Fibroblast of peridontal ligament (primary cell): Measurements from ENCODE around the gene ATP2B1.
"Not testable (repeated sequence)": the region's sequence is repeated elsewhere in the genome, so short reads cannot be mapped to it uniquely, and the experiment has no call there.

Experiments
- DNase-seq: peaks from one replicate; pipeline ENCODE4 v3.0.0-alpha.2; 2010; ENCODE audit errors: extremely low read depth

The ATP2B1 gene

DNA sequence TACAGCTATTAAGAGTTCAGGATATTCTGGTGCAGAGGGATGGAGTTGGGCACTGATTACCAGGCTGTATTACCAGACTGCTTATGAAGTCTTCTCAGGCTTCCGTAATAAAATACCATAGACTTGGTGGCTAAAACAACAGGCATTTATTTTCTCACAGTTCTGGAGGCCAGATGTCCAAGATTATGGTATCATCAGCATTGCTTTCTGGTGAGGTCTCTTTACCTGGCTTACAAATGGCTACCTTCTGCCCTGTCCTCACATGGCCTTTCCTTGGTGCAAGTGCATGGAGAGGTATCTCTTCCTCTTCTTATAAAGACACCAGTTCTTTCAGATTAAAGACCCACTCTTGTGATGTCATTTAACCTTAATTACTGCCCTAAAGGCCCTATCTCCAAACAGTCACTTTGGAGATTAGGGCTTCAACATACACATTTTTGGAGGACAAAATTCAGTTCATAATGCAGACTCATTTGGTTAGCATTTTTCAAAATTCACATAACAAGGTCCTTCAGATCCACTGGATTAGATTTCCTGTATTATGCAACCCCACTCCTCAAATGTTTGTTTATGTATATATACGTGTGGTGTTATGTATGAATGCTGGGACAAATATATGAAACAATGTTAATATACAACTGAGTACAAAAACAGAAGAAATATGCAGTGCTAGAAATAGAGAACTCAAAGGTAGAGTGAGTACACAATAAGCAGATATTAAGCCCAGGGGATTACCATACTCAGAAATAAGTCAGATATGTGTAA lies 9.3 kb upstream of the ATP2B1 start:
- DNase-seq: no peak

GRCh38 chr12:89712706-89713105 lies 4.1 kb upstream of the ATP2B1 start:
- DNase-seq: no peak

GRCh38 chr12:89710873-89711750 lies 2.5 kb upstream of the ATP2B1 start:
- DNase-seq: peak; percentile 24

- DNase-seq: peak; percentile 58
These were observed 1.6 kb upstream of the ATP2B1 start for GRCh38 chr12:89709995-89710872.

DNA sequence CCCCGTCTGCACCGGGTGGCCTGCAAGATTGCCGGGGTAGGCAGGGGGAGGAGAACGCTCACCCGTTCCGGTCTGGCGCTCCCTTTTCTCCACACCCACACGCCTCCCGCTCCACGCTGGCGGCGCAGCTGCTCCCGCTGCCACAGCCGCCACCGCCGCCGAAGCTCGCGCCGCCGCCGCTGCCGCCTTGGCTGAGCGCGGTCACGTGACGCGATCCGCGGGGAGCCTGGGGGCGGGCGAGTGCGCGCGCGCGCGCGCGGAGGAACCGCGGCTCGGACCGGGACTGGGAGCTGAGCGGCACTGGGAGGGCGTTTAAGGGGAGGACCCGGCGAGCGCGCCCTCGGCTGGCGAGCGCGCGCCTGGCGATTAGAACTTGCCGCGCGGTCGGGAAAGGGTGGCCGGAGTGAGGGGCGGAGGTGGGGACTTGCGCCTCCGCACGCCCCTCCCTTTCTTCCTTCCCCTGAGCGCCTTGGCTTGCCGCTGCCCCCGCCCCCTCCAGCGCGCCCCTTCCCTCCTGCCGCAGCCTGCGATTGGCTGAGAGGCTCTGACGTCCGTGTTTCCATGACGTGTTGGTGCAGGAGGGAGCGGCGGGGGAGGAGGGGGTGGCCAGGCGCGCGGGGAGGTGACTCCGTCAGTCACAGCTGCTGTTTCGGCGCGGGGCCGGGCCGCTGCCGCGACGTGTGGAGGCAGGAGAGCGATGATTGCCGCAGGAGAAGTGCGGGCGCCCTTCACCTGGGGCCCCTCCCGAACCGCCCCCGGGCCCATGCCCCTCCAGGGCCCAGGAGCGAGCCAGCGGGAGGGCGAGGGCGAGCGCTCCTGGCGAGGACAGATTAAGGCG lies 738 bp upstream of the ATP2B1 start:
- DNase-seq: peak; percentile 98

GRCh38 chr12:89707703-89708564 lies 704 bp downstream of the ATP2B1 start:
- DNase-seq: peak; percentile 27

DNA sequence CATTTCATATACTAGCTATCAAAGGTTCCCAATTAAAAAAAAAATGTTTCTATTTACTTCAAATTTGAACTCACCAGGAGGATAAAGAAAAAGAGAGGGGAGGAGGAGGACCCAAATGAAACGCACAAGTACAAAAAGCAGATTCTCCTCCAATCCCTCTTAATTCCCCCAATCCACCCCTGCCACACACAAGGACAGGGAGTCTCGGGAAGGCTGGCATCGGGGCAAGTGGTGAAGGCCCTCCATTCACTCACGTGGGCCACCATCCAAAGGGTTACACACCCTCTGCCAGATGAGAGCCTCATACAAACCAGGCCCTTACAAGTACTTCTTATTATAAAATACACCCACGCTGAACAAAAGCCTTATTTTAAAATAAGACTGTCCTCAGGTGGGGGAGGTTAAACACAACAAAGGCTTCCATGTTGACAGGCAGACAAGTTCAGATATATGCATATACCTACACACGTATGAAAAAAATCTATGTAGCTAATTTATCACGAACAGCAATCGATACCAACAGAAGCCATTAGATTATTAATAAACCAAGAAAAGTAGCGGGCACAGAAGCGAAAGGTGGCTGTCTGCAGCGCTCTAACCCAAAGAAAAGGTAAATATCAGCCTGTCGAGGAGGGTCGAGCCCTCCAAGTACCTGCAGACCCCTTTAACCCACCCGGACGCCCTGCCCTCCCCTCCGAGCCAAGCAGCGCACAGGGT lies 1.5 kb downstream of the ATP2B1 start:
- DNase-seq: peak; percentile 23

DNA sequence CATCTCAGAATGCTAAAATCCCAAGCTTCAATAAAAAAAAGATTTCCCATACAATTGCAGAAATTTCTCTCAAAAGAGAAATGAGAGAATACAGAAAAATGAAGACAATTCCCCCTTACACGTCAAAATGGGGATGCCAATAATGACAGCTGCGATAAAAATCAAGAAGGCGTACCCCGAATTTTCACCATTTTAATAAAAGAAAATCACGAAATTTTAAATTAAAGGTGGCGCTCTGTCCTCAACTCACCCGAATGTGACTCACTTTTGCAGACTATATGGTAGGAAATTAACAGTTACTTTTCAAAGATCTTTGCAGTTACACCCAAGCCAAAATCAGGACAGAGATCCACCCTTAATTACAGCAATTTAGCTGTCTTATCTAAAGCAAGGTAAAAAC lies 2.1 kb downstream of the ATP2B1 start:
- no peak for DNase-seq

- DNase-seq: no peak
These were observed 4.2 kb downstream of the ATP2B1 start for GRCh38 chr12:89704457-89704856.

DNA sequence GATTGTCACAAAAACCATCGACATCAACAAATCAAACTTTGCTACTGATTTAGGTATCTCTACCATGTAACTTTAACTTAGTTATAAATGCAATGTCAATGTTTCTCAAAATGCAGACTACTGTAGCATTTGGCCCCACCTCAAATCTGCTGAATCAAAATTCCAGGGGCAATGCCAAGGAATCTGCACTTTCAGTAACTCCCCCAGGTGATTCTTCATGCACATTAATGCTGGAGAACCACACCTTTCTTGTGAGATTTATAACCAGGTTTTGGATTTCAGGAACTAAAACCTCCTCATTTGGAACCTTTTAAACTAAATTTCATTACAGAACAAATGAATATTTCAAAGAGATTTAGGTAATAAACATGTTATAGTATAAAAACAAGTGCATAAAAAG lies 4.9 kb downstream of the ATP2B1 start:
- DNase-seq: no peak

- no peak for DNase-seq
These were observed 6.1 kb downstream of the ATP2B1 start for GRCh38 chr12:89702503-89702902.

DNA sequence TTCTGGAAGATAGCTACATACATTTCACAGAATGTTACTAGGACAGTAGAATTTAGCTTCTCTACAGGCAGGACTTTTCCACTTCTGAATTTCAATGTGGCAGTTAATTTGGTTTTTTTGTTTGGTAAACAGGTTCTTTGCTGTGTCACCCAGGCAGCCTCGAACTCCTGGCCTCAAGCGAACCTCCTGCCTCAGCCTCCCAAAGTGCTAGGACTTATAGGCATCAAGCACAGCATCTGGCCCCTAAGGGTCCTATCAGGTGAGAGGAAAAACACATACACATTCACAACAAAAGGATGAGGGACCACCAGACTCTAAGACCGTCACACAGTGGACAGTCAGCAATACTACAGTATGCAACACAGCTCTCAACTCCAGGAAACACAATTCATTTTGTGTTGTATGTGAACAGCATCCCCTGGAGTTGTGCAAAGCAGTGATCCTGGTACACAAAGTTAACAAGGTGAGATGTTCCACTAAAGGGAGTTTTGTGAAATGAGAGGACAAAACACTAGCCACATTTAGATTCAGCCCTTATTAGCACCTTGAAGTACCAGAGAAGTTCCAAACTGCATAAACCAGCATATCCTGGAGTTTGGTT lies 6.9 kb downstream of the ATP2B1 start:
- no peak for DNase-seq

DNA sequence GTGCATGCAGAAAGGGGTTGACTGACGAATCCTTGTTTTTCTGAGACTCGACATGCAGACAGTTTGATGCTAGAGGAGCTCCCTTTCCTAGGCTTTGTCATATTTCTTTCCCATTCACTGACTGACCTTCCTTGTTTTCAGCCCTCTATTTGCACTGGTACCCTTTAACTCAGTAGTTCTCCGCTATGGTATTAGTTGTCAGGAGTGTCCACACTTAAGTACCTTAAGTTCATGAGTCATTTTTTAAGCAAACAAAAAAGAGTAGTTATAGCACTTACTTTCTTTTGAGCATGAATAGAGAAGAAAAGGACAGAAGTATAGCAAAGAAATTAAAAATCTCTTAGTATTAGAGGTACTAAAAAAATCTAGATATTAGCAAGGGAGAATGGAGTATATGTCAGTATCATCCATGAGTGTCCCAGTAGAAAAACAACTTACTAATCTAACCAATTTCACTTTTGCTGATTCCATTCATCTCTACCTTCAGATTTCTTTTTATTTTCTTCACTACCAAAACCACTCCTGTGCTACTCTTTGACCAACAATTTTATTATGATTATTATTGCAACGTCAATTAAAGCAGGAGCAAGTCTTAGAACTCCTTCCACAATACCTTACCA lies 8.3 kb downstream of the ATP2B1 start:
- no peak for DNase-seq

- DNase-seq: no peak
These were observed 10.0 kb downstream of the ATP2B1 start for GRCh38 chr12:89698607-89699006.

DNA sequence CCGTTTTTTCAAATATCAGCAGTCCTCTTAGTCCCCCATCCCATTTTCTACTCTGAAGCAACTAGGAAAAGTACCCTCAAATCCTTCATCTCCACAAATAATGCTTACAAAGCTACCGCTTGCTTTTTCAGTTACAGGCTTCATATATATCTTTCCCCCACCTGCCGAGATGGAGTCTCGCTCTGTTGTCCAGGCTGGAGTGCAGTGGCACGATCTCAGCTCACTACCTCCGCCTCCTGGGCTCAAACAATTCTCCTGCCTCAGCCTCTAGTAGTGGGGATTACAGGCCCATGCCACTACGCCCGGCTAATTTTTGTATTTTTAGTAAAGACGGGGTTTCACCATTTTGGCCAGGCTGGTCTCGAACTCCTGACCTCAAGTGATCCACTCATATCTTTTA lies 10.9 kb downstream of the ATP2B1 start:
- not testable (repeated sequence) for DNase-seq

GRCh38 chr12:89697296-89697695 lies 11.3 kb downstream of the ATP2B1 start:
- no peak for DNase-seq

- DNase-seq: no peak
These were observed 12.8 kb downstream of the ATP2B1 start for GRCh38 chr12:89695830-89696229.

GRCh38 chr12:89695100-89695499 lies 13.5 kb downstream of the ATP2B1 start:
- peak; percentile 63 for DNase-seq

DNA sequence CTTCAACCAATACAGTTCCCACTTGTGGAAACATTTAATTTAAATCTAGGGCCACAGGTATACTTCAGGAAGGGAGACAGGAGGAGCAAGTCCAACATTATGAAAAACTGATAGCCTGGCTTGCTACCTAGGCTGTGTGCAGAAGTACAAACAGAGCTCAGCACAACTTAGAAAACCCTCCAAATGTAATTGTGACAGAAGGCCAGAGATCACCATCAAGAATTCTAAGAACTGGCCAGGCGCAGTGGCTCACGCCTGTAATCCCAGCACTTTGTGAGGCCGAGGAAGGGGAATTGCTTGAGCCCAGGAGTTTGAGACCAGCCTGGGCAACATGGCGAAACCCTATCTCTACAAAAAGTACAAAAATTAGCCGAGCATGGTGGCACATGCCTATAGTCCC lies 14.1 kb downstream of the ATP2B1 start:
- no peak for DNase-seq
